ENCODE measurements around the gene RTKN. TPM values are rescaled to one million over a fixed set of nuclear protein-coding genes. Genes with fewer than 3 reads are reported as not detected.

RTKN gene
- total RNA-seq, 1 experiment from 2014 or later, result 83.1 TPM

DNA sequence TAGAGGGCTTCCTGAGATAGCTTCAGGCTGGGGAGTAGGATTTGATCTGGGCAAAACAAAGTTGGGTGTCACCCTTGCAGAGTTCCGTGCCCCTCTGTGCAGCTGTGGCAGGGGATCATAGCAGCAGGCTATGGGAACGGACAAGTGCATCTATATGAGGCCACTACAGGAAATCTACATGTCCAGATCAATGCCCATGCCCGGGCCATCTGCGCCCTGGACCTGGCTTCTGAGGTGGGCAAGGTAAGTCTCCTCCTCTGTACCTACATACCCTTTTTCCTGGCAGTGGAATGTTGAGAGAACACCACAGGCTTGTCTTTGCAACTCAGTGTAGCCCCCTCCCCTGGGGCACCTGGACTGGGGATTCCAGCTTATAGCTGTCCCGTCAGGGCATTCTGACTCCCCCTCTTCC lies 16.7 kb downstream of the RTKN start:
- Histone ChIP-seq H3K4me1 (ENCODE audit: control insufficient read depth, insufficient read depth, low read length) (peaks cover 4% of the 10 kb centered on the region; the same call in 1 of the 2 replicates), H3K9me3 (ENCODE audit: control insufficient read depth, insufficient read depth, low read depth, low read length) (no peaks in the 10 kb centered on the region), H3K27me3 (ENCODE audit: control insufficient read depth, insufficient read depth, low read length) (no peaks in the 10 kb centered on the region), H3K27ac (ENCODE audit: low read length) (no peak overlapping the region), H3K36me3 (ENCODE audit: control insufficient read depth, insufficient read depth, low read length) (no peaks in the 10 kb centered on the region; the same call in none of the 2 replicates), H3K4me3 (ENCODE audit: low read depth in 2 of 2, low read length in 2 of 2) (no peak overlapping the region)
- ATAC-seq (no peak), DNase-seq (ENCODE audit: low read depth, low spot score) (no peak)
- intact Hi-C loops (cut with micrococcal nuclease; ENCODE audit: unreplicated experiment), result no loop called here
- CTCF ChIA-PET, result interaction anchor here (0.6 kb wide), 1 partner anchor 286 kb away, joined by 3 read pairs; no protein-coding TSS in a partner anchor
- in situ Hi-C loops (cut with HindIII; ENCODE audit: low pct_unique_long_range_greater_than_20kb, low sequenced_read_pairs), result no loop called here
- BruUV-seq (replicated peaks), result no TSS peak
- POLR2A ChIA-PET, result no interaction called here
- TF ChIP-seq, protein P1, sequence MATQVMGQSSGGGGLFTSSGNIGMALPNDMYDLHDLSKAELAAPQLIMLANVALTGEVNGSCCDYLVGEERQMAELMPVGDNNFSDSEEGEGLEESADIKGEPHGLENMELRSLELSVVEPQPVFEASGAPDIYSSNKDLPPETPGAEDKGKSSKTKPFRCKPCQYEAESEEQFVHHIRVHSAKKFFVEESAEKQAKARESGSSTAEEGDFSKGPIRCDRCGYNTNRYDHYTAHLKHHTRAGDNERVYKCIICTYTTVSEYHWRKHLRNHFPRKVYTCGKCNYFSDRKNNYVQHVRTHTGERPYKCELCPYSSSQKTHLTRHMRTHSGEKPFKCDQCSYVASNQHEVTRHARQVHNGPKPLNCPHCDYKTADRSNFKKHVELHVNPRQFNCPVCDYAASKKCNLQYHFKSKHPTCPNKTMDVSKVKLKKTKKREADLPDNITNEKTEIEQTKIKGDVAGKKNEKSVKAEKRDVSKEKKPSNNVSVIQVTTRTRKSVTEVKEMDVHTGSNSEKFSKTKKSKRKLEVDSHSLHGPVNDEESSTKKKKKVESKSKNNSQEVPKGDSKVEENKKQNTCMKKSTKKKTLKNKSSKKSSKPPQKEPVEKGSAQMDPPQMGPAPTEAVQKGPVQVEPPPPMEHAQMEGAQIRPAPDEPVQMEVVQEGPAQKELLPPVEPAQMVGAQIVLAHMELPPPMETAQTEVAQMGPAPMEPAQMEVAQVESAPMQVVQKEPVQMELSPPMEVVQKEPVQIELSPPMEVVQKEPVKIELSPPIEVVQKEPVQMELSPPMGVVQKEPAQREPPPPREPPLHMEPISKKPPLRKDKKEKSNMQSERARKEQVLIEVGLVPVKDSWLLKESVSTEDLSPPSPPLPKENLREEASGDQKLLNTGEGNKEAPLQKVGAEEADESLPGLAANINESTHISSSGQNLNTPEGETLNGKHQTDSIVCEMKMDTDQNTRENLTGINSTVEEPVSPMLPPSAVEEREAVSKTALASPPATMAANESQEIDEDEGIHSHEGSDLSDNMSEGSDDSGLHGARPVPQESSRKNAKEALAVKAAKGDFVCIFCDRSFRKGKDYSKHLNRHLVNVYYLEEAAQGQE (IDR thresholded peaks at IDR 0.05; ENCODE audit: insufficient read depth in 1 of 2, low read depth in 2 of 2, low read length in 1 of 2), result no peak
- TF ChIP-seq TCF7L2 (IDR thresholded peaks at IDR 0.05; ENCODE audit: low read depth, low read length) (no peak), SIN3A (IDR thresholded peaks at IDR 0.05; ENCODE audit: borderline replicate concordance, insufficient read depth, low read depth, low read length) (no peak), POLR2AphosphoS5 (IDR thresholded peaks at IDR 0.05; ENCODE audit: low read depth, low read length) (no peak)
- TF ChIP-seq, protein P2, sequence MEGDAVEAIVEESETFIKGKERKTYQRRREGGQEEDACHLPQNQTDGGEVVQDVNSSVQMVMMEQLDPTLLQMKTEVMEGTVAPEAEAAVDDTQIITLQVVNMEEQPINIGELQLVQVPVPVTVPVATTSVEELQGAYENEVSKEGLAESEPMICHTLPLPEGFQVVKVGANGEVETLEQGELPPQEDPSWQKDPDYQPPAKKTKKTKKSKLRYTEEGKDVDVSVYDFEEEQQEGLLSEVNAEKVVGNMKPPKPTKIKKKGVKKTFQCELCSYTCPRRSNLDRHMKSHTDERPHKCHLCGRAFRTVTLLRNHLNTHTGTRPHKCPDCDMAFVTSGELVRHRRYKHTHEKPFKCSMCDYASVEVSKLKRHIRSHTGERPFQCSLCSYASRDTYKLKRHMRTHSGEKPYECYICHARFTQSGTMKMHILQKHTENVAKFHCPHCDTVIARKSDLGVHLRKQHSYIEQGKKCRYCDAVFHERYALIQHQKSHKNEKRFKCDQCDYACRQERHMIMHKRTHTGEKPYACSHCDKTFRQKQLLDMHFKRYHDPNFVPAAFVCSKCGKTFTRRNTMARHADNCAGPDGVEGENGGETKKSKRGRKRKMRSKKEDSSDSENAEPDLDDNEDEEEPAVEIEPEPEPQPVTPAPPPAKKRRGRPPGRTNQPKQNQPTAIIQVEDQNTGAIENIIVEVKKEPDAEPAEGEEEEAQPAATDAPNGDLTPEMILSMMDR (IDR thresholded peaks at IDR 0.05), result no peak

DNA sequence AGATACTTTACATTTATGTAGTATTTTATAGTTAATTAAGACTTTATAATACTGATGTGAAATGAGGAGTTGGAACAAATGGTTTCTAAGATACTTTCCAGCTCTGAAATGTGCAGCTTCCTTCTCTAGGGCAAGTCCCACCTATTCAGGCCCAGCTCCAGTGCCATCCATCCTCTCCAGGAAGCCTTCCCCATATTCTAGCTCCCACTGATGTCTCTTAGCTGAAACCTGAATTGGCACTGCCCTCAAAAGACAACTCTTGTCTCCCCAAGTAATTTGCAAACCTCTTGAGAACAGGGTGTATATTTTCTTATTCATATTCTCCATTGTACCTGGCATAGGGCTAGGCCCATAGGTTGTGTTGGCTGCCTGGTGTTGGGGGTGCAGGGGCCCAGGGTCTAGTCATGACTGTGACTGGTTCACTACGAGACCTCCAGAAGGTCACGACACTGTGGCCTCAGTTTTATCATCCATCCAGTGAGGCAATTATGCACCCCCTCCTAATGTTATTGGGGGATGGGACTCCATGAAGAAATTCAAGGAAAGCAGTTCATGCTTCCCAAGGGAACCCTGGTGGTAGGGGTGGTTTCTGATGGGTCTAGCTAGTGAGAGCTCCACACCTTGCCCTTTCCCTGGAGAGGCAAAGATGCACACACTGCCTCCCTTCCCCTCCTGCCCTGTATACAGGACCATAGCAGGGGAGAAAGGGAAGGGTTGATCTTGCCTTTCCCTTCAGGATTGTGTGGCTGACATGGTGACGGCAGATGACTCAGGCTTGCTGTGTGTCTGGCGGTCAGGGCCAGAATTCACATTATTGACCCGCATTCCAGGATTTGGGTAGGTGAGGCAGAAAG lies 17.4 kb downstream of the RTKN start:
- ChIA-PET POLR2A (no interaction called here), CTCF (interaction anchor here (0.6 kb wide), 1 partner anchor 285 kb away, joined by 3 read pairs; no protein-coding TSS in a partner anchor)
- BruUV-seq (replicated peaks), result no TSS peak
- no peaks in the 10 kb centered on the region for H3K9me3 ChIP-seq (ENCODE audit: control insufficient read depth, insufficient read depth, low read depth, low read length)
- peaks cover 4% of the 10 kb centered on the region; the same call in 1 of the 2 replicates for H3K4me1 ChIP-seq (ENCODE audit: control insufficient read depth, insufficient read depth, low read length)
- DNase-seq (ENCODE audit: low read depth, low spot score) (no peak), ATAC-seq (no peak)
- TF ChIP-seq, protein P1 (IDR thresholded peaks at IDR 0.05; ENCODE audit: insufficient read depth in 1 of 2, low read depth in 2 of 2, low read length in 1 of 2), result no peak
- TF ChIP-seq TCF7L2 (IDR thresholded peaks at IDR 0.05; ENCODE audit: low read depth, low read length), result no peak
- peak; percentile 22; the same call in 1 of the 2 replicates for TF ChIP-seq POLR2AphosphoS5 (IDR thresholded peaks at IDR 0.05; ENCODE audit: low read depth, low read length)
- H3K4me3 ChIP-seq (ENCODE audit: low read depth in 2 of 2, low read length in 2 of 2), result no peak overlapping the region
- H3K27me3 ChIP-seq (ENCODE audit: control insufficient read depth, insufficient read depth, low read length), result no peaks in the 10 kb centered on the region
- H3K27ac ChIP-seq (ENCODE audit: low read length), result no peak overlapping the region
- intact Hi-C loops (cut with micrococcal nuclease; ENCODE audit: unreplicated experiment) (no loop called here), in situ Hi-C loops (cut with HindIII; ENCODE audit: low pct_unique_long_range_greater_than_20kb, low sequenced_read_pairs) (no loop called here)
- H3K36me3 ChIP-seq (ENCODE audit: control insufficient read depth, insufficient read depth, low read length), result no peaks in the 10 kb centered on the region; the same call in none of the 2 replicates

All from Panc1 (cell line).